Calu3 (cell line): ENCODE results near the gene NEB. TPM values are rescaled to one million over a fixed set of nuclear protein-coding genes. Genes with fewer than 3 reads are reported as not detected.
"Not testable (repeated sequence)": the region's sequence is repeated elsewhere in the genome, so short reads cannot be mapped to it uniquely, and the experiment has no call there.

ENCODE experiments used
- BruUV-seq: library from RNA; stranded (reverse); fragments of 400-500 nt; replicated peaks from 2 replicates; lab custom pipeline; 2021; lab: Mats Ljungman, UMichigan
- CTCF ChIA-PET: fragments of 300-600 bp; sonication (Branson Sonifier 250); formaldehyde crosslinking; loops from one replicate; lab custom pipeline; 2022; ENCODE audit warnings: antibody characterized with exemption; lab: Charles Lee
- DNase-seq: peaks from one replicate; pipeline ENCODE4 v3.0.0; 2022
- H3K27ac Mint-ChIP-seq: one replicate; pipeline ENCODE4 v1.8.0; 2022; ENCODE audit warnings: mixed read lengths; ENCODE audit not compliant: unreplicated experiment
- H3K27me3 Mint-ChIP-seq: one replicate; pipeline ENCODE4 v1.8.0; 2022; ENCODE audit warnings: mixed read lengths; ENCODE audit not compliant: unreplicated experiment
- H3K36me3 Mint-ChIP-seq: one replicate; pipeline ENCODE4 v1.8.0; 2022; ENCODE audit warnings: mild to moderate bottlenecking, moderate library complexity, mixed read lengths; ENCODE audit not compliant: insufficient read depth, unreplicated experiment
- H3K4me1 Mint-ChIP-seq: one replicate; pipeline ENCODE4 v1.8.0; 2022; ENCODE audit warnings: mild to moderate bottlenecking, low read depth, mixed read lengths; ENCODE audit not compliant: unreplicated experiment
- H3K4me3 Mint-ChIP-seq: one replicate; pipeline ENCODE4 v1.8.0; 2022; ENCODE audit warnings: mild to moderate bottlenecking, low read depth, moderate library complexity, mixed read lengths; ENCODE audit not compliant: unreplicated experiment
- H3K9me3 Mint-ChIP-seq: one replicate; pipeline ENCODE4 v1.8.0; 2022; ENCODE audit warnings: low read depth, mixed read lengths; ENCODE audit not compliant: unreplicated experiment
- intact Hi-C: fragments of 100-400 bp; cut with micrococcal nuclease; formaldehyde crosslinking; loops from one replicate; pipeline ENCODE4 v1.10.0; 2022; ENCODE audit not compliant: unreplicated experiment
- total RNA-seq: library from RNA; stranded (reverse); gene quantifications from 2 replicates; pipeline ENCODE4 v1.2.3, GENCODE V29; 2022
- TF ChIP-seq, protein P1 (sequence below): fragments of 200-600 bp; IDR thresholded peaks from one replicate; pipeline ENCODE4 v1.8.0; 2022; ENCODE audit warnings: antibody characterized with exemption; ENCODE audit not compliant: unreplicated experiment

The NEB gene
- total RNA-seq, 1 experiment from 2014 or later, result 27.5 TPM

DNA sequence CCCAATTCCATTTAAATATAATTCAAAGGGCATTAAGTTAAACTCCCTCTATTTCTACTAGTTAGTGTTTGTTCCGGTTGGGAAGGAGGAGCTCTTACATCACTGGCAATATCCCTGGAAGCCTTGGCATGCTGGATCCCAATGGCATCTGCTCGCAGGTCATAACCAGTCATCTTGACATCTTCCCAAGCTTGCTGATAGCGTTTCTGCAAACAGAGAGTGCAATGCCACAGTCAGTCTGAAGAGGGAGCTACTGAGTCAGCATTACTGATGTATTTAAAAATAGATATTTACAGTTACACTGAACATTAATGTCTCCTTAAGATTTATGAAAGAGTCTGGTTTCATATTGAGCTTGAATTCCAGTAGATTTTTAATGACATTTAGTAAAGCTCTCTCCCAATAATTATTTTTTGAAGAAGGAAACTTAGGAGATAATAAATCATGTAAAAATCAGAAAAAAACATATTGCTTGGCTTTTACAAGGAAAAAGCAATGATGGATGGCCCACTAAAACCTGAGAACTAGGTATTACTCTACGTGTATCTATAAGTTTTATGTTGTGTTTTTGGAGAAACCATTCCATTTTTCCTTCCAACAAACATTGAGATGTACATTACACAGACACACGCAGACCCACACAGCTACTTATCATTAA, 142.9 kb downstream of the NEB start:
- BruUV-seq, DNase-seq, H3K36me3 Mint-ChIP-seq, H3K4me1 Mint-ChIP-seq, H3K4me3 Mint-ChIP-seq, intact Hi-C loops, CTCF ChIA-PET, H3K9me3 Mint-ChIP-seq, H3K27ac Mint-ChIP-seq, H3K27me3 Mint-ChIP-seq: not testable (repeated sequence)
- TF ChIP-seq, protein P1, sequence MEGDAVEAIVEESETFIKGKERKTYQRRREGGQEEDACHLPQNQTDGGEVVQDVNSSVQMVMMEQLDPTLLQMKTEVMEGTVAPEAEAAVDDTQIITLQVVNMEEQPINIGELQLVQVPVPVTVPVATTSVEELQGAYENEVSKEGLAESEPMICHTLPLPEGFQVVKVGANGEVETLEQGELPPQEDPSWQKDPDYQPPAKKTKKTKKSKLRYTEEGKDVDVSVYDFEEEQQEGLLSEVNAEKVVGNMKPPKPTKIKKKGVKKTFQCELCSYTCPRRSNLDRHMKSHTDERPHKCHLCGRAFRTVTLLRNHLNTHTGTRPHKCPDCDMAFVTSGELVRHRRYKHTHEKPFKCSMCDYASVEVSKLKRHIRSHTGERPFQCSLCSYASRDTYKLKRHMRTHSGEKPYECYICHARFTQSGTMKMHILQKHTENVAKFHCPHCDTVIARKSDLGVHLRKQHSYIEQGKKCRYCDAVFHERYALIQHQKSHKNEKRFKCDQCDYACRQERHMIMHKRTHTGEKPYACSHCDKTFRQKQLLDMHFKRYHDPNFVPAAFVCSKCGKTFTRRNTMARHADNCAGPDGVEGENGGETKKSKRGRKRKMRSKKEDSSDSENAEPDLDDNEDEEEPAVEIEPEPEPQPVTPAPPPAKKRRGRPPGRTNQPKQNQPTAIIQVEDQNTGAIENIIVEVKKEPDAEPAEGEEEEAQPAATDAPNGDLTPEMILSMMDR, result peak; percentile 24

GRCh38 chr2:151581300-151581699, 153.0 kb downstream of the NEB start:
- DNase-seq, H3K4me1 Mint-ChIP-seq, H3K27ac Mint-ChIP-seq, H3K36me3 Mint-ChIP-seq, H3K9me3 Mint-ChIP-seq, H3K27me3 Mint-ChIP-seq, H3K4me3 Mint-ChIP-seq, intact Hi-C loops, BruUV-seq, CTCF ChIA-PET: not testable (repeated sequence)

DNA sequence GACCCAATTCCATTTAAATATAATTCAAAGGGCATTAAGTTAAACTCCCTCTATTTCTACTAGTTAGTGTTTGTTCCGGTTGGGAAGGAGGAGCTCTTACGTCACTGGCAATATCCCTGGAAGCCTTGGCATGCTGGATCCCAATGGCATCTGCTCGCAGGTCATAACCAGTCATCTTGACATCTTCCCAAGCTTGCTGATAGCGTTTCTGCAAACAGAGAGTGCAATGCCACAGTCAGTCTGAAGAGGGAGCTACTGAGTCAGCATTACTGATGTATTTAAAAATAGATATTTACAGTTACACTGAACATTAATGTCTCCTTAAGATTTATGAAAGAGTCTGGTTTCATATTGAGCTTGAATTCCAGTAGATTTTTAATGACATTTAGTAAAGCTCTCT, 153.6 kb downstream of the NEB start:
- BruUV-seq, CTCF ChIA-PET, H3K9me3 Mint-ChIP-seq, H3K4me1 Mint-ChIP-seq, intact Hi-C loops, H3K4me3 Mint-ChIP-seq, H3K27me3 Mint-ChIP-seq, DNase-seq, H3K27ac Mint-ChIP-seq, H3K36me3 Mint-ChIP-seq: not testable (repeated sequence)

DNA sequence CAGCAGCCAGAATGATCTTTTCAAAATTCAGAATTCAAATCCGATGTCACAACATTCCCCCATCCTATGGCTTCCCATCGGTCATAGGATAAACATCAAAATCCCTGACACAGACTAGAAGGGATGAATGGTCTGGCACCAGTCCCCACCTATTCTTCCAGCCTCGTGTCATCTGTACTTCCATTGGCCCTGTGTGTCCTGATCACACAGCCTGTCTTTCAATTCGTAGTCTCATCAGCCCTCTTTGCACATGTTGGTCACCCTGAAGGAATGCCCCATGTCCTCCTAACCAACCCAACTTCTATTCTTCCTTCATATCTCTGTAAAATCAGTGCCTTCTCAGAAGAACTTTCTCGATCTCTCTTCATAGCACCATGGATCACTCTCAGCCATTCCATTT, 157.2 kb downstream of the NEB start:
- intact Hi-C loops, result no loop called here
- no peak for DNase-seq
- CTCF ChIA-PET, result no interaction called here
- Mint-ChIP-seq H3K27me3 (no peaks in the 10 kb centered on the region), H3K4me3 (no peak overlapping the region), H3K9me3 (no peaks in the 10 kb centered on the region), H3K4me1 (no peaks in the 10 kb centered on the region), H3K27ac (no peak overlapping the region), H3K36me3 (no peaks in the 10 kb centered on the region)
- BruUV-seq, result no TSS peak
- TF ChIP-seq, protein P1, result no peak

DNA sequence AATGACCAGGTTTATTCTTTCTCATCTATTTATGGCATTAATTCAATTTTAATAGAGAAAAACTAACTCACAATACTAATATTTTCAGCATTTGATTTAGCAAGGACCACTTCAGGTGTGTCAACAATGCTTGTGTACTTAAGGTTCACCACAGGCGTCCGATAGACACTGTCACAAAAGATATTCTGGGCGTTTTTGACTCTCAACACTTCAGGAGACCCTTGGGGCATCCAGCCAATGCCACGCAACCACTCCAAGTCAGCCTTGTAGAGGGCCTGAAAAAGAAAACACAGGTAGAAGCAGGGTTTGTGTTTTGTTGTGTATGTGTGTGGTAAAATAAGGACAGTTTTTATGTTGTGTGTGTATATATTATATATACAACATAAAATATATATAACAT, 158.2 kb downstream of the NEB start:
- Mint-ChIP-seq H3K4me1 (no peaks in the 10 kb centered on the region), H3K27me3 (no peaks in the 10 kb centered on the region), H3K36me3 (no peaks in the 10 kb centered on the region), H3K9me3 (no peaks in the 10 kb centered on the region), H3K27ac (no peak overlapping the region), H3K4me3 (no peak overlapping the region)
- intact Hi-C loops, result no loop called here
- TF ChIP-seq, protein P1, result no peak
- CTCF ChIA-PET, result no interaction called here
- BruUV-seq, result no TSS peak
- no peak for DNase-seq
